ENCODE data around the gene SUSD2. TPM values are rescaled to one million over a fixed set of nuclear protein-coding genes. Genes with fewer than 3 reads are reported as not detected.
A peak's percentile ranks its signal among the peaks of the same experiment; 100 is the strongest.

The SUSD2 gene
- total RNA-seq, 1 donor, result 0.72 TPM

- no peak for DNase-seq (ENCODE audit: insufficient read length, low spot score, missing footprints)
- H3K4me1 ChIP-seq (ENCODE audit: insufficient read depth, low read length), result peaks cover 6% of the 10 kb centered on the region
- H4K20me1 ChIP-seq (ENCODE audit: insufficient read depth, low read length), result peaks cover 3% of the 10 kb centered on the region
- TF ChIP-seq, protein P1, sequence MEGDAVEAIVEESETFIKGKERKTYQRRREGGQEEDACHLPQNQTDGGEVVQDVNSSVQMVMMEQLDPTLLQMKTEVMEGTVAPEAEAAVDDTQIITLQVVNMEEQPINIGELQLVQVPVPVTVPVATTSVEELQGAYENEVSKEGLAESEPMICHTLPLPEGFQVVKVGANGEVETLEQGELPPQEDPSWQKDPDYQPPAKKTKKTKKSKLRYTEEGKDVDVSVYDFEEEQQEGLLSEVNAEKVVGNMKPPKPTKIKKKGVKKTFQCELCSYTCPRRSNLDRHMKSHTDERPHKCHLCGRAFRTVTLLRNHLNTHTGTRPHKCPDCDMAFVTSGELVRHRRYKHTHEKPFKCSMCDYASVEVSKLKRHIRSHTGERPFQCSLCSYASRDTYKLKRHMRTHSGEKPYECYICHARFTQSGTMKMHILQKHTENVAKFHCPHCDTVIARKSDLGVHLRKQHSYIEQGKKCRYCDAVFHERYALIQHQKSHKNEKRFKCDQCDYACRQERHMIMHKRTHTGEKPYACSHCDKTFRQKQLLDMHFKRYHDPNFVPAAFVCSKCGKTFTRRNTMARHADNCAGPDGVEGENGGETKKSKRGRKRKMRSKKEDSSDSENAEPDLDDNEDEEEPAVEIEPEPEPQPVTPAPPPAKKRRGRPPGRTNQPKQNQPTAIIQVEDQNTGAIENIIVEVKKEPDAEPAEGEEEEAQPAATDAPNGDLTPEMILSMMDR (IDR thresholded peaks at IDR 0.05; ENCODE audit: extremely low read depth, low read depth, low read length), result no peak
- H3K79me2 ChIP-seq (ENCODE audit: insufficient read depth, low read length), result no peaks in the 10 kb centered on the region
- no peaks in the 10 kb centered on the region for H3K9me3 ChIP-seq (ENCODE audit: low read depth, low read length)
- H3K4me3 ChIP-seq (ENCODE audit: insufficient read depth, low read length), result no peak overlapping the region
- no peak overlapping the region for H2AFZ ChIP-seq (ENCODE audit: low read length)
- peaks cover 30% of the 10 kb centered on the region for H3K36me3 ChIP-seq (ENCODE audit: insufficient read depth, low read length)
- H3K4me2 ChIP-seq (ENCODE audit: insufficient read depth, low read length), result no peak overlapping the region
- no peaks in the 10 kb centered on the region for H3K27me3 ChIP-seq (ENCODE audit: insufficient read depth, low read length)
- H3K27ac ChIP-seq (ENCODE audit: low read depth, low read length), result no peak overlapping the region
These were observed 3.8 kb upstream of the SUSD2 start for GRCh38 chr22:24177456-24177855.

DNA sequence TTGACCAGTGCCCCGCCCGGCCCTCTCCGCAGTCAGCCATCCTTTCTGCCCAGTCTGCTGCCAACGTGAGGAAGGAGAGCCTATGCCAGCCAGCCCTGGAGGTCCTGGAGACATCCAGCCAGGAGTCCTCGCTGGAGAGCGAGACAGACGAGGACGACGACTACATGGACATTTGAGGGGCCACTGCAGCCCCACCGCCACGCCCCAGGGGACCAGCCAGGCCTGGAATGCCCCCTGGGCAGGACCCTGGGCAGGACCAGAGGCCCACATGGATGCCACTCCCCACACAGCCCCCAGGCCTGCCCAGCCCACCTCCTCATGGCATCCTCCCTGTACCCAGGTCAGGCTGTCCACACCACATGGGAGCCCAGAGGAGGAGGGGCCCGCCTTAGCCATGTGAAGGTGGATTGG lies 3.3 kb upstream of the SUSD2 start:
- Histone ChIP-seq H3K27ac (ENCODE audit: low read depth, low read length) (no peak overlapping the region), H3K4me1 (ENCODE audit: insufficient read depth, low read length) (peaks cover 6% of the 10 kb centered on the region), H2AFZ (ENCODE audit: low read length) (no peak overlapping the region), H3K79me2 (ENCODE audit: insufficient read depth, low read length) (no peaks in the 10 kb centered on the region), H4K20me1 (ENCODE audit: insufficient read depth, low read length) (peaks cover 3% of the 10 kb centered on the region), H3K4me3 (ENCODE audit: insufficient read depth, low read length) (no peak overlapping the region), H3K9me3 (ENCODE audit: low read depth, low read length) (no peaks in the 10 kb centered on the region), H3K36me3 (ENCODE audit: insufficient read depth, low read length) (peaks cover 25% of the 10 kb centered on the region), H3K4me2 (ENCODE audit: insufficient read depth, low read length) (no peak overlapping the region), H3K27me3 (ENCODE audit: insufficient read depth, low read length) (no peaks in the 10 kb centered on the region)
- DNase-seq (ENCODE audit: insufficient read length, low spot score, missing footprints), result no peak
- TF ChIP-seq, protein P1 (IDR thresholded peaks at IDR 0.05; ENCODE audit: extremely low read depth, low read depth, low read length), result no peak

DNA sequence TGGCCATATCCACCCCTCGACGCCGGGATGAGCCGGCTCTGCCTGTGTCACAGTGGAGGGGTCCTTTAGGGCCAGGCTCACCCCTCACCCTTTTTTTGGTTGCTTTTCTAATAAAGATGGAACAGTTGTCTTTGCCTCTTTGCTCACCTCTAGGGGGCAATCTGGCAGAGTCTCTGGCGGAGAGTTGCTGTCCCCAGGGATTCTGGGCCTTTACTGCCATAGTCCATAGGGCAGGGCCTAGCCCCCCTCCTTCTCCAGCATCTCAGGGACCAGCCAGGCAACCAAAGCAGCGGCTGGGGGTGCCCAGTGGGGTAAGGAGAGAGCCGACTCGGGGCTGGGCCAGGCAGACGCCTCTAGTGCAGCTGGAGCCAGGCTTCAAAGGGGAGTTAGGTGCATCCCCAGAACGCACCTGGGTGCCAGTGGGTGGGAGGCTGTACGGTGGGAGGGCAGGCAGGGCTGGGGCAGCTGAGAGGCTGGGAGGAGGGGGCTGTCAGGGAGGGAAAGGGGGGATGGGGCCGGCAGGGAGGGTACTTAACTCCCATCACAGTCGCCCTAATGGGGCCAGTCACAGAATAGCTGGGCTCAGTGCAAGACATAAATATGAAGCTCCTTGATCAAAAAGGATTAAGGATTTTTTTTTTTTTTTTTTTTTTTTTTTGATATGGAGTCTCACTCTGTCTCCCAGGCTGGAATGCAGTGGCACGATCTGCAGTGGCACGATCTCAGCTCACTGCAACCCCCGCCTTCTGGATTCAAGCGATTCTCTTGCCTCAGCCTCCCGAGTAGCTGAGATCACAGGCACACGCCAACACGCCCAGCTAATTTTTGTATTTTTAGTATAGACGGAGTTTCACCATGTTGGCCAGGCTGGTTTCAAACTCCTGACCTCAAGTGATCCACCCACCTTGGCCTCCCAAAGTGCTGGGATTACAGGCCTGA lies 2.5 kb upstream of the SUSD2 start:
- Histone ChIP-seq H3K4me3 (ENCODE audit: insufficient read depth, low read length) (no peak overlapping the region), H3K36me3 (ENCODE audit: insufficient read depth, low read length) (peaks cover 22% of the 10 kb centered on the region), H3K4me2 (ENCODE audit: insufficient read depth, low read length) (no peak overlapping the region), H4K20me1 (ENCODE audit: insufficient read depth, low read length) (peaks cover 3% of the 10 kb centered on the region), H3K9me3 (ENCODE audit: low read depth, low read length) (no peaks in the 10 kb centered on the region), H3K4me1 (ENCODE audit: insufficient read depth, low read length) (peaks cover 6% of the 10 kb centered on the region), H3K27ac (ENCODE audit: low read depth, low read length) (no peak overlapping the region), H3K79me2 (ENCODE audit: insufficient read depth, low read length) (no peaks in the 10 kb centered on the region), H2AFZ (ENCODE audit: low read length) (no peak overlapping the region), H3K27me3 (ENCODE audit: insufficient read depth, low read length) (no peaks in the 10 kb centered on the region)
- TF ChIP-seq, protein P1 (IDR thresholded peaks at IDR 0.05; ENCODE audit: extremely low read depth, low read depth, low read length), result peak; percentile 48
- DNase-seq (ENCODE audit: insufficient read length, low spot score, missing footprints), result peak; percentile 91

DNA sequence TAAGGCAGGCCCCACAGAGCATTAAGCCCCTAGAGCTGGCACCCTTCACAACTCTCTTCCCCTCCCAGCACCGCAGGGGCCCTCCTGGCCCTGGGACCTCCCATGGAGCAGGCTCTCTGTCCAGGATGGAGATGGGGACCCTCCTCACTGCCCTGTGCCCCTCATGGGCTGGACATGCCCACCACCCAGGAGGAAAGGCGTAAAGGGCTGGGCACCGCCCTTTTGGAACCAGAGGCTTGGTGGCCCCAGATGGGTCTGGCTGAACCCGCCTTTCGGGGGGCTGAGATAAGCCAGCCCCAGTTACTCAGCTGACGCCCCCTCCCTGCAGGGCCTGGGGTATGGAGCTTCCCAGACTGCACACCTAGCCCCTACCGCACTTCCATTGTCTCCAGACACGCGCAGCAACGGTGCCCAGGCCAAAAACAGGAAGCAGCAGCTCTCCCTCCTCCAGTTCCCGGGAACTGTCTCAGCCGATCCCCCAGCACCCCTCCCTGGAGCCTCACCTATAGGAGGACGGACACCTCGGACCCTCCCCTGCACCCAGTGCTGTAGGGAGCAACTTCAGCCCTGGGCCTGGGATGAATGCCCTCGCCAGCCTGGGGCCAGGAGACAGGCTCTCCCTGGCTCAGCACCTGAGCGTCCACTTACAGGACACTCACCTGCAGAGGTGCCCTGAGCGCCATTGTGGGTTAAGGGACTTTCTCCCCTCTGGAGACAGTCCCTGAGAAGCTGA lies 1.6 kb upstream of the SUSD2 start:
- TF ChIP-seq, protein P1 (IDR thresholded peaks at IDR 0.05; ENCODE audit: extremely low read depth, low read depth, low read length), result no peak

More for the DNA sequence above, 1.6 kb upstream of the SUSD2 start:
- Histone ChIP-seq H3K4me3 (ENCODE audit: insufficient read depth, low read length) (no peak overlapping the region), H3K27ac (ENCODE audit: low read depth, low read length) (no peak overlapping the region), H2AFZ (ENCODE audit: low read length) (no peak overlapping the region), H3K36me3 (ENCODE audit: insufficient read depth, low read length) (peaks cover 17% of the 10 kb centered on the region), H3K79me2 (ENCODE audit: insufficient read depth, low read length) (no peaks in the 10 kb centered on the region), H3K9me3 (ENCODE audit: low read depth, low read length) (no peaks in the 10 kb centered on the region), H3K4me2 (ENCODE audit: insufficient read depth, low read length) (no peak overlapping the region), H4K20me1 (ENCODE audit: insufficient read depth, low read length) (peaks cover 3% of the 10 kb centered on the region), H3K4me1 (ENCODE audit: insufficient read depth, low read length) (peaks cover 4% of the 10 kb centered on the region), H3K27me3 (ENCODE audit: insufficient read depth, low read length) (no peaks in the 10 kb centered on the region)
- peak; percentile 50 for DNase-seq (ENCODE audit: insufficient read length, low spot score, missing footprints)

Measured in osteoblast (primary cell).